H9 (cell line): ENCODE results near the gene WAPL. TPM values are rescaled to one million over a fixed set of nuclear protein-coding genes. Genes with fewer than 3 reads are reported as not detected.

Experiments
- DNase-seq: peaks from one replicate; pipeline ENCODE4 v3.0.0-alpha.2; 2017
- H2AFZ ChIP-seq: one replicate; pipeline ENCODE4 v1.6.1; 2013; ENCODE audit warnings: mild to moderate bottlenecking, low read length, control low read depth, moderate library complexity
- H2AK5ac ChIP-seq: 2 replicates; pipeline ENCODE4 v1.6.1; 2013; ENCODE audit warnings: low read length, control low read depth, mixed read lengths; ENCODE audit not compliant: insufficient read length
- H2BK120ac ChIP-seq: one replicate; pipeline ENCODE4 v1.6.1; 2013; ENCODE audit warnings: low read depth, mild to moderate bottlenecking, low read length, control low read depth, inconsistent platforms; ENCODE audit not compliant: poor library complexity, severe bottlenecking
- H2BK12ac ChIP-seq: 2 replicates; pipeline ENCODE4 v1.6.1; 2013; ENCODE audit warnings: low read length, control low read depth, mixed read lengths, low read depth; ENCODE audit not compliant: insufficient read length
- H2BK15ac ChIP-seq: 2 replicates; pipeline ENCODE4 v1.6.1; 2013; ENCODE audit warnings: low read depth, low read length, control low read depth
- H2BK20ac ChIP-seq: one replicate; pipeline ENCODE4 v1.6.1; 2013; ENCODE audit warnings: low read depth, mild to moderate bottlenecking, low read length, control low read depth, inconsistent platforms; ENCODE audit not compliant: poor library complexity, severe bottlenecking
- H2BK5ac ChIP-seq: 2 replicates; pipeline ENCODE4 v1.6.1; 2013; ENCODE audit warnings: low read length, control low read depth, mixed read lengths; ENCODE audit not compliant: insufficient read length
- H3K14ac ChIP-seq: 2 replicates; pipeline ENCODE4 v1.6.1; 2013; ENCODE audit warnings: low read length, control low read depth; ENCODE audit not compliant: insufficient read depth
- H3K18ac ChIP-seq: 2 replicates; pipeline ENCODE4 v1.6.1; 2013; ENCODE audit warnings: low read depth, mild to moderate bottlenecking, mixed read lengths, low read length, control low read depth; ENCODE audit not compliant: insufficient read length
- H3K23ac ChIP-seq: 2 replicates; pipeline ENCODE4 v1.6.1; 2013; ENCODE audit warnings: low read length, control low read depth, mixed read lengths, low read depth; ENCODE audit not compliant: insufficient read length
- H3K23me2 ChIP-seq: 2 replicates; pipeline ENCODE4 v1.6.1; 2013; ENCODE audit warnings: low read depth, mild to moderate bottlenecking, mixed read lengths, low read length, control low read depth; ENCODE audit not compliant: insufficient read length, poor library complexity, severe bottlenecking
- H3K27ac ChIP-seq: 2 replicates; pipeline ENCODE4 v1.5.1; 2013; ENCODE audit warnings: low read length, control low read depth, mixed read lengths, low read depth; ENCODE audit not compliant: insufficient read length
- H3K27me3 ChIP-seq: 2 replicates; pipeline ENCODE4 v1.6.1; 2013; ENCODE audit warnings: low read length, control low read depth, inconsistent platforms; ENCODE audit not compliant: insufficient read depth
- H3K4ac ChIP-seq: 2 replicates; pipeline ENCODE4 v1.6.1; 2013; ENCODE audit warnings: low read depth, mild to moderate bottlenecking, control low read depth, inconsistent platforms, low read length, moderate library complexity
- H3K4me1 ChIP-seq: 2 replicates; pipeline ENCODE4 v1.6.1; 2013; ENCODE audit warnings: low read length, control low read depth, inconsistent platforms; ENCODE audit not compliant: insufficient read depth
- H3K4me2 ChIP-seq: 2 replicates; pipeline ENCODE4 v1.6.1; 2013; ENCODE audit warnings: low read length, control low read depth, mixed read lengths; ENCODE audit not compliant: insufficient read length, insufficient read depth
- H3K56ac ChIP-seq: 2 replicates; pipeline ENCODE4 v1.6.1; 2013; ENCODE audit warnings: low read depth, mild to moderate bottlenecking, mixed read lengths, low read length, control low read depth; ENCODE audit not compliant: insufficient read length
- H3K79me1 ChIP-seq: 2 replicates; pipeline ENCODE4 v1.6.1; 2013; ENCODE audit warnings: low read depth, mild to moderate bottlenecking, moderate library complexity, low read length, control low read depth, inconsistent platforms; ENCODE audit not compliant: insufficient read depth, poor library complexity, severe bottlenecking
- H3K79me2 ChIP-seq: 2 replicates; pipeline ENCODE4 v1.6.1; 2013; ENCODE audit warnings: low read length, control low read depth, inconsistent platforms; ENCODE audit not compliant: insufficient read depth
- H3K9ac ChIP-seq: 2 replicates; pipeline ENCODE4 v1.6.1; 2013; ENCODE audit warnings: low read length, control low read depth, mixed read lengths; ENCODE audit not compliant: insufficient read length; ENCODE audit errors: extremely low read depth
- H3K9me3 ChIP-seq: one replicate; pipeline ENCODE4 v1.6.1; 2013; ENCODE audit warnings: low read depth, low read length, inconsistent platforms; ENCODE audit not compliant: control insufficient read depth
- H3T11ph ChIP-seq: one replicate; pipeline ENCODE4 v1.6.1; 2013; ENCODE audit warnings: mild to moderate bottlenecking, low read length, control low read depth, inconsistent platforms
- H4K20me1 ChIP-seq: one replicate; pipeline ENCODE4 v1.6.1; 2013; ENCODE audit not compliant: control insufficient read depth, insufficient read length, insufficient read depth
- H4K5ac ChIP-seq: 2 replicates; pipeline ENCODE4 v1.6.1; 2013; ENCODE audit warnings: low read depth, mild to moderate bottlenecking, mixed read lengths, low read length, control low read depth; ENCODE audit not compliant: insufficient read length
- H4K8ac ChIP-seq: replicated peaks from 2 replicates; pipeline ENCODE4 v1.6.1; 2013; ENCODE audit warnings: low read length, control low read depth, mixed read lengths, low read depth; ENCODE audit not compliant: insufficient read length
- H4K91ac ChIP-seq: 2 replicates; pipeline ENCODE4 v1.6.1; 2013; ENCODE audit warnings: low read depth, mild to moderate bottlenecking, moderate library complexity, mixed read lengths, low read length, control low read depth; ENCODE audit not compliant: insufficient read length
- H3K27ac Mint-ChIP-seq, 3 experiments: 2 replicates in 2 of 3; 3 replicates in 1 of 3; pipeline ENCODE4 v1.8.0; 2020 to 2021; ENCODE audit warnings: mixed read lengths in 3 of 3, mild to moderate bottlenecking in 1 of 3, moderate library complexity in 1 of 3
- H3K27me3 Mint-ChIP-seq: 2 replicates; pipeline ENCODE4 v1.8.0; 2021; ENCODE audit warnings: low read depth, mild to moderate bottlenecking, moderate library complexity, mixed read lengths
- H3K36me3 Mint-ChIP-seq, 3 experiments: 2 replicates in 2 of 3; 3 replicates in 1 of 3; pipeline ENCODE4 v1.8.0; 2020 to 2021; ENCODE audit warnings: low read depth in 3 of 3, mixed read lengths in 3 of 3; ENCODE audit not compliant: insufficient read depth in 1 of 3
- H3K4me1 Mint-ChIP-seq, 2 experiments: 2 replicates each; pipeline ENCODE4 v1.8.0; 2020; ENCODE audit warnings: mixed read lengths in 2 of 2
- H3K4me3 Mint-ChIP-seq, 2 experiments: 2 replicates in 1 of 2; 3 replicates in 1 of 2; pipeline ENCODE4 v1.8.0; 2020 to 2021; ENCODE audit warnings: mild to moderate bottlenecking in 2 of 2, mixed read lengths in 2 of 2, moderate library complexity in 1 of 2
- H3K9me3 Mint-ChIP-seq, 2 experiments: 2 replicates in 1 of 2; 3 replicates in 1 of 2; pipeline ENCODE4 v1.8.0; 2020; ENCODE audit warnings: mild to moderate bottlenecking in 2 of 2, mixed read lengths in 2 of 2, moderate library complexity in 1 of 2
- CTCF ChIP-seq: fragments of 200-600 bp; sonication (generic); conservative IDR thresholded peaks from 3 replicates; pipeline ENCODE4 v1.8.0; 2021; ENCODE audit warnings: antibody characterized with exemption, mild to moderate bottlenecking
- WGBS: extraction: QIAGEN DNeasy Blood & Tissue Kit; methylation state at CpG from one replicate; pipeline ENCODE4 v1.1.7; 2013; ENCODE audit warnings: missing lambda C conversion rate, low lambda C conversion rate, mixed read lengths; ENCODE audit not compliant: insufficient read length; ENCODE audit errors: extremely low coverage; 5-methylcytosine and 5-hydroxymethylcytosine counted together
- total RNA-seq: library from RNA; stranded (reverse); gene quantifications from 2 replicates; pipeline ENCODE4 v1.2.1, GENCODE V29; 2021

WAPL gene
- total RNA-seq, 1 experiment from 2014 or later: 61.4 TPM

GRCh38 chr10:86451604-86451960 is 70.0 kb downstream of the WAPL start:
- H2AK5ac ChIP-seq: no peak overlapping the region
- Mint-ChIP-seq H3K36me3 (peaks cover 46 to 91% (median 74%) of the 10 kb centered on the region in 3 experiments), H3K4me1 (no peaks in the 10 kb centered on the region), H3K9me3 (peaks cover 6 to 18% of the 10 kb centered on the region in 2 experiments; a peak in 4 of 5 replicates), H3K27ac (no peak overlapping the region), H3K4me3 (no peak overlapping the region), H3K27me3 (no peaks in the 10 kb centered on the region; the same call in 1 of the 2 replicates)
- H3K9me3 ChIP-seq: no peaks in the 10 kb centered on the region
- H4K91ac ChIP-seq: no peak overlapping the region
- H2BK12ac ChIP-seq: no peak overlapping the region
- H2BK15ac ChIP-seq: no peak overlapping the region
- no peak overlapping the region for H4K5ac ChIP-seq
- H2AFZ ChIP-seq: no peak overlapping the region
- no peak overlapping the region for H3K9ac ChIP-seq
- no peak for TF ChIP-seq CTCF
- H3K4me1 ChIP-seq: no peaks in the 10 kb centered on the region
- H3K4me2 ChIP-seq: no peak overlapping the region
- WGBS: no CpG with 5 or more reads among the region's 4 CpGs
- no peaks in the 10 kb centered on the region for H3K79me2 ChIP-seq
- no peak overlapping the region for H2BK120ac ChIP-seq
- H3K14ac ChIP-seq: no peak overlapping the region
- H2BK20ac ChIP-seq: no peak overlapping the region
- H4K8ac ChIP-seq: no peak overlapping the region
- H2BK5ac ChIP-seq: no peak overlapping the region
- no peaks in the 10 kb centered on the region for H3K79me1 ChIP-seq
- H3K18ac ChIP-seq: no peak overlapping the region
- no peaks in the 10 kb centered on the region for H3K23me2 ChIP-seq
- no peak overlapping the region for H3K27ac ChIP-seq
- no peaks in the 10 kb centered on the region for H4K20me1 ChIP-seq
- DNase-seq: no peak
- H3K27me3 ChIP-seq: no peaks in the 10 kb centered on the region
- H3K4ac ChIP-seq: no peak overlapping the region
- no peak overlapping the region for H3T11ph ChIP-seq
- H3K23ac ChIP-seq: no peak overlapping the region
- H3K56ac ChIP-seq: no peak overlapping the region
